HG03460 (cell line): Measurements from ENCODE around the gene RASA1.
A peak's percentile ranks its signal among the peaks of the same experiment; 100 is the strongest.
"Not testable (repeated sequence)": the region's sequence is repeated elsewhere in the genome, so short reads cannot be mapped to it uniquely, and the experiment has no call there.

Experiments used
- ATAC-seq: cut with Tn5 transposase; IDR thresholded peaks from one replicate; pipeline ENCODE4 v1.9.1; 2021; ENCODE audit not compliant: unreplicated experiment

Gene RASA1

GRCh38 chr5:87267574-87268125 is at the start of gene RASA1:
Gene RASA1 (plus strand): TSS chr5:87267883. CDS start chr5:87268452, 569 bp downstream.
- peak; percentile 53 for ATAC-seq

GRCh38 chr5:87229780-87230179 is 37.9 kb upstream of the RASA1 start:
- ATAC-seq = no peak

DNA sequence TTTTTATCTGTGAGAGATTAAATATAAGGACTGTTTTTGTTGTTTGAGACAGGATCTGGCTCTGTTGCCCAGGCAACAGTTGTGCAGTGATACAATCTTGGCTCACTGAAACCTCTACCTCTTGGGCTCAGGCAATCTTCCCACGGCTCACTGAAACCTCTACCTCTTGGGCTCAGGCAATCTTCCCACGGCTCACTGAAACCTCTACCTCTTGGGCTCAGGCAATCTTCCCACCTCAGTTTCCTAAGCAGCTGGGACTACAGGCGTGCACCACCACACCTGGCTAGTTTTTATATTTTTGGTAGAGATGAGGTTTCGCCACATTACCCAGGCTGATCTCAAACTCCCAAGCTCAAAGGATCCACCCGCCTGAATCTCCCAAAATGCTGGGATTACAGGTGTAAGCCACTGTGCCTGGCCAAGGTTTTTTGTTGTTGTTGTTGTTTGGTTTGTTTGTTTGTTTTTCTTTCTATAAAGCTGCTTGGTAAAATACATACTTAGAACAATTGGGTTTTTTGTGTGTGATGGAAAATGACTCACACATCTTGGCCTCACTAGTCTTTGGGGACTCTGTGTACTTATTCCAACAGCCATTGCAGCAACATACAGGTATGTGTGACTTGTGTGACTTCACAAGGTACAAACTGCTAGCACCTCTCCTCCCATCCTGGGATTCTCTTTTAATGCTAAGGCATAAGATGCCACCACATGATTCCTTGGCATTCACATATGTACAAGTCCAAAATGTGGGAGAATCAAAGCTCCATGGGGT is 36.5 kb upstream of the RASA1 start:
- peak; percentile 95 for ATAC-seq

- no peak for ATAC-seq
Measured at GRCh38 chr5:87233143-87233542, 34.5 kb upstream of the RASA1 start.

GRCh38 chr5:87241555-87241954 is 26.1 kb upstream of the RASA1 start:
- no peak for ATAC-seq

GRCh38 chr5:87242242-87242641 is 25.4 kb upstream of the RASA1 start:
- ATAC-seq = no peak

DNA sequence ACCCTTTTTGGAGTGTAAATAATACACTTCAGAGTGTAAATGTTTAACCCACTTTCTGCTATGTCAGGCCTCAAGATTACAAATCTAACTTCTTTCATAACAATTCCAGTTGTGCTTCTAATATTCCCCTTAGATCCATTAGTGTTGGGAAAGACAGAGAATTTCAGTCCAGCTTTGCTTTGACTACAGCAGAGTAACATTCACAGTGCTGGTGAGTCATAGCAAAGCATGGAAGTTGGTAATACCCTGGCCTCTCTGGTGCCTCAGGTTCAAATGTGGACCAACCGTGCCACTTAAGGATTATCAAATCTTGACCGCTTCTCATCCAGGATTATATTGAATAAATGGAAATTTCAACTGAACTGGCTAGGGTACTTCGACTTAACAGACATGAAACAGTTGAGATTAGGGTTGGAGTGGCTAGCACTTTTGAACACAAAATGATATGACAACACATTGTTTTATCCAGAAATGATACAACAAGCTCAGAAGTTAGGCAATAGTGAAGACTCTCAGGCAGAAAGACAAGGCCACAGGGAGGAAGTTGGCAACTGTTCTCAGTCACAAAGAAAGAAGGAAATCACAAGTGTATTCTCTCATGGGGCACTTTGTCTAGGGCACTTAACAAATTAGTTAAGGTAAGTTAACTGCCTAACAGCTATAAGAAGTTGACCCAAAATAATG is 24.4 kb upstream of the RASA1 start:
- no peak for ATAC-seq

DNA sequence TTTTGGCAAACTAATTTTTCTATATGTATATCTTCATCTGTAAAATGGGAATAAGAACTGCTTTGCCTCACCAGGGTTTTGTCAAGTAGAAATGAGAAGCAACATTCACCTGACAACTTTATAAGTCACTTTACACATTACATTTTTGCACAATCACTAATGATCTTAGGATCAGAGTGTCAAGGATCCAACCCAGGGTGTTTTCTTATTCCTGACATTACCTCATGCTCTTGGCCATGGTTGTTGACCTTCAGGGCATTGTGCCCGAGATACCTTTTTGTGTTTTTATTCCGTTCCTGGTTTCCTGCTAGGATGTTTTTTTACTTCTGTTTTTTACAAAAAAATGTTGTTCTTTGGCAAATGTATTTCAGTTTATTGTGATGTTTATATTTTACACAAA is 22.2 kb upstream of the RASA1 start:
- no peak for ATAC-seq

- no peak for ATAC-seq
Measured at GRCh38 chr5:87246061-87246460, 21.6 kb upstream of the RASA1 start.

GRCh38 chr5:87252283-87252605 is 15.4 kb upstream of the RASA1 start:
- ATAC-seq = no peak

GRCh38 chr5:87254035-87254434 is 13.6 kb upstream of the RASA1 start:
- no peak for ATAC-seq

GRCh38 chr5:87258507-87258906 is 9.2 kb upstream of the RASA1 start:
- ATAC-seq = no peak

DNA sequence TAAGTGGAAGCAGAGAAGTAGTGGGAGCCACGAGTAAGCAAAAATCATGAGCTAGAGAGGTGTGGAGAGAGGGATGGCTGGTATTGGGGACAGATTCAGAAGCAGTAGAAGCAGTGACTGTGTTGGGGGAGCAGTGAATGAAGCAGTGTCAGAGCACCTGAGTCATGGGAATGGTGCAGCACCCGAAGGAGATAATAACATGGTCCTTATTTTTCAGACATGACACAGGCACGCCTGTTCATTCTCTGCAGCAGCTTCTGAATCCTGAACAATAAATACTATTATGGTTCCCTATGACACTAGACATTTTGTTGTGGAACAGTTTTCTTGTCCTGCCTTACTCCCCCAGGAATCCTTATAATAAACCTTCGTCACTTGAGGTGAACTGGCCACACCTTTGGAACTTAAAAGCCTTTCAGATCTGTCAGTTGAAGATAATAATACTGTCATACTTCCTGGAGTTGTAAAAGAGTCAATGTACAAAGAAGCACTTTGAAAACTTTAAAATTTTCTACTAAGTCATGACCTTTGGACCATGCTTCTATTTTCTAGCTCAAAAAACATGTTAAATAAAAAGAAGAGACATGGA is 7.0 kb upstream of the RASA1 start:
- ATAC-seq = no peak

- no peak for ATAC-seq
Measured at GRCh38 chr5:87263498-87263897, 4.2 kb upstream of the RASA1 start.

- peak; percentile 6 for ATAC-seq
Measured at GRCh38 chr5:87266914-87267573, 639 bp upstream of the RASA1 start.

GRCh38 chr5:87268126-87268969 is 665 bp downstream of the RASA1 start:
- ATAC-seq = peak; percentile 57

GRCh38 chr5:87268970-87269377 is 1.3 kb downstream of the RASA1 start:
- ATAC-seq = no peak

GRCh38 chr5:87270888-87271287 is 3.2 kb downstream of the RASA1 start:
- not testable (repeated sequence) for ATAC-seq

DNA sequence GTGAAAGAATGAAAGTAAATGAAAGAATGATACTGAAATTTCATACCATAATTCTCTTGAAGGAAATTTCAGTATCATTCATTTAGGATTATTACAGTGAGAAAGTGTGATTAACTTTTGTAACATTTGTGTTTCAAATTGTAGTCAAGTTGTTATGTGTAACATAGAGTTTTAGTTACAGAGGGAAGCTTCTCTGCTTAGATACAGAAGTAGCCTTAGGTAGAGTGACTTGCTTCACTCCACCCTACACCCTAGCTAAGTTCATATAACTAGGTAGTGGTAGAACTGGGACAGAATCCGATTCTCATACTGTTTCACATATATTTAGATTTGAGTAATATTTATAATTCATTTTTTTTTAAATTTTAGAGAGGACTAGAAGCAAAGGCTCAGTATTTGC is 9.0 kb downstream of the RASA1 start:
- ATAC-seq = no peak

- ATAC-seq = no peak
Measured at GRCh38 chr5:87277279-87277835, 9.7 kb downstream of the RASA1 start.
